ENCODE results near the gene KRTAP29-1. TPM values are rescaled to one million over a fixed set of nuclear protein-coding genes. Genes with fewer than 3 reads are reported as not detected.
"Not testable (repeated sequence)": the region's sequence is repeated elsewhere in the genome, so short reads cannot be mapped to it uniquely, and the experiment has no call there.

Gene KRTAP29-1
- not detected for total RNA-seq

GRCh38 chr17:41301916-41302901 lies at the start of gene KRTAP29-1:
TSS of gene KRTAP29-1 (minus strand) at chr17:41302851. CDS start at chr17:41302851, 0 bp downstream.
- H3K4me3 Mint-ChIP-seq, result no peak within 1 kb of the TSS
- H3K27me3 Mint-ChIP-seq, result no peaks in the 10 kb centered on the region
- H3K27ac Mint-ChIP-seq, result no peak within 1 kb of the TSS
- no peaks in the 10 kb centered on the region for H3K36me3 Mint-ChIP-seq (ENCODE audit: low read depth)
- ATAC-seq (replicated peaks), result no peak
- H3K9me3 Mint-ChIP-seq, result no peaks in the 10 kb centered on the region
- H3K4me1 Mint-ChIP-seq, result peaks cover 8% of the 10 kb centered on the region

DNA sequence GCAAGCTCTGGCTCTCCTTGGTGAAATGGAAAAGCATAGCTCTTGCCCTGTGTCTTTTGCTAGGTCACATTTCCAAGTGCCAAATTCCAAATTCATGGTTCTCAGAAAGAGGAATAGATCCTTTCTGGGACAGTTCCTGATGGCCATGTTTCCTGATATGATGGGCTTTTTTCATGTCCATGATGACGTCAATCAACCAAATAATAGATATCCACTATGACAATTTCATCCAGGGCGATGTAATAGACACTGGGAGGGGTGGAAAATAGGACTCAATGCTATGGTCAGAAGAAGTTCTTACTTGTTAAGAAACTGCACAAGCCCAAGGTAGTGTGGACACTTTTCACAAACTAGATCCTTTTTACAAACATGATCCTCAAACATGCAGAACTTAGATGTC lies 48.5 kb upstream of the KRTAP29-1 start:
- Mint-ChIP-seq H3K4me1 (peaks cover 8% of the 10 kb centered on the region), H3K27me3 (no peaks in the 10 kb centered on the region), H3K9me3 (no peaks in the 10 kb centered on the region), H3K27ac (no peak overlapping the region), H3K4me3 (no peak overlapping the region), H3K36me3 (ENCODE audit: low read depth) (no peaks in the 10 kb centered on the region)
- ATAC-seq (replicated peaks), result no peak

DNA sequence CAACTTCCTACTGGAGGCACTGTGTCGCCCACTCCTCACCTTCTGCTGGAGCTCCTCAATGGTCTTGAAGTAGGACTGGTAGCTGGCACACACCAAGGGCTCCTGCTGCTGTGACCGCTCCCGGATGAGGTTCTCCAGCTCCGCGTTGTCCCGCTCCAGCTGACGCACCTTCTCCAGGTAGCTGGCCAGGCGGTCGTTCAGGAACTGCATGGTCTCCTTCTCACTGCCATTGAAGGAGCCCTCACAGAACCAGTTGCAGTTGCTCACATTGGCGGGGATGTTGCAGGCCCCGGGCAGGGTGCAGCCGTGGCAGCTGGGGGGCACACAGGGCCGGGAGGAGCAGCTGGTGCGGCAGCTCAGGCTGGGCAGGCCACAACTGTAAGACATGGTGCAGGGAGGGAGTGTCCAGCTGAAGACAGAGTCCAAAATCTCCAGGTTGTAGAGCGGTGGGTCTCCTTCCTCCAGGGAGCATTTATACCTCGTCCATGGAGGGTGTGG lies 47.8 kb upstream of the KRTAP29-1 start, which contains the start of gene KRT33A:
Gene KRT33A, minus strand, starts transcription at position 448 of the 498 bp plus-strand sequence. Its CDS starts 61 bp downstream, at position 387.
- ATAC-seq (replicated peaks); H3K9me3 Mint-ChIP-seq; H3K27me3 Mint-ChIP-seq; H3K36me3 Mint-ChIP-seq (ENCODE audit: low read depth); H3K4me3 Mint-ChIP-seq; H3K27ac Mint-ChIP-seq; H3K4me1 Mint-ChIP-seq: not testable (repeated sequence)

GRCh38 chr17:41347869-41348760 lies 45.5 kb upstream of the KRTAP29-1 start:
- Mint-ChIP-seq H3K9me3 (no peaks in the 10 kb centered on the region), H3K4me1 (peaks cover 8% of the 10 kb centered on the region), H3K27ac (no peak overlapping the region), H3K27me3 (no peaks in the 10 kb centered on the region), H3K4me3 (no peak overlapping the region), H3K36me3 (ENCODE audit: low read depth) (no peaks in the 10 kb centered on the region)
- ATAC-seq (replicated peaks), result no peak

- not testable (repeated sequence) for H3K4me3 Mint-ChIP-seq; H3K27me3 Mint-ChIP-seq; H3K36me3 Mint-ChIP-seq (ENCODE audit: low read depth); ATAC-seq (replicated peaks); H3K4me1 Mint-ChIP-seq; H3K9me3 Mint-ChIP-seq; H3K27ac Mint-ChIP-seq
Measured at GRCh38 chr17:41346421-41346820, 43.8 kb upstream of the KRTAP29-1 start.

DNA sequence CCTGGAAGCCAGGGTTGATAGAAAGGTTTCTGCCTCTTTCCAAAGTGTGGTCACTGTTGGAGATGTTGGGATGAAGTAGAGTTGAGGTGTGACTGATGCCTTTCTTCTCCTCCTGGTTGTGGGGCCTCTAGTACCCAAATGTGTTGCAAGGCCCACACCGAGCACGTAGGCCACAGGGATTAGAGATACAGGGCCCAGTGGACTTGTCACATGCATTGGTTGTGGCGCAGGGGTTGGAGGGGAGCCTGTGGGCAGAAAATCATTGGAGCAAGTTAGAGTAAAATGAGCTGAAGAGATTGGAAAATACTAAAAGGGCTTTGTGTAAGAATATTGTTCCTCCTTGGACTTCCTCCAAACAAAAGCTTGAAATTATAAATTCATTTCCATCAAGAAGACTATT lies 43.3 kb upstream of the KRTAP29-1 start:
- Mint-ChIP-seq H3K9me3 (no peaks in the 10 kb centered on the region), H3K4me3 (no peak overlapping the region), H3K27ac (no peak overlapping the region), H3K27me3 (no peaks in the 10 kb centered on the region), H3K36me3 (ENCODE audit: low read depth) (no peaks in the 10 kb centered on the region), H3K4me1 (peaks cover 10% of the 10 kb centered on the region)
- ATAC-seq (replicated peaks), result no peak

DNA sequence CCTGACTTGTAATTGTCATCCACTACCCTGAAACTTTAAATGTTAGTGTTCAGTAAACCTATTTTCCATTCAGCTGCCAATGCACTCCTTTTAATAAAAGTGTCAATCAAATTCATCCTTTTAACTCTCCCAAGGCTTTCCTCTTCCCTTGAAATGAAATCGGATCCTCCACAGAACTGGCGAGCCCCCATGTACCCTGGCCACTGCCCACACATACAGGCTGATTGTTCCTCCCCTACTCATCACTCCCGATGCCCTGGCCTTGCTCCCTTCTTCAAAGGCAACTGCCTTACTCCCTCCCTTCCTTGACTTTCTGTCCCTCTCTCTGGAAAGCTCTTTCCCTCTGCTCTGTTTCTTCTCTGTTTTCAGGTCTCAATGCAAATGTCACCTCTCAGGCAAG lies 40.4 kb upstream of the KRTAP29-1 start:
- Mint-ChIP-seq H3K4me1 (peaks cover 34% of the 10 kb centered on the region), H3K27ac (no peak overlapping the region), H3K9me3 (no peaks in the 10 kb centered on the region), H3K36me3 (ENCODE audit: low read depth) (no peaks in the 10 kb centered on the region), H3K27me3 (no peaks in the 10 kb centered on the region), H3K4me3 (no peak overlapping the region)
- no peak for ATAC-seq (replicated peaks)

- no peaks in the 10 kb centered on the region for H3K9me3 Mint-ChIP-seq
Measured at GRCh38 chr17:41340934-41341861, 38.5 kb upstream of the KRTAP29-1 start.

DNA sequence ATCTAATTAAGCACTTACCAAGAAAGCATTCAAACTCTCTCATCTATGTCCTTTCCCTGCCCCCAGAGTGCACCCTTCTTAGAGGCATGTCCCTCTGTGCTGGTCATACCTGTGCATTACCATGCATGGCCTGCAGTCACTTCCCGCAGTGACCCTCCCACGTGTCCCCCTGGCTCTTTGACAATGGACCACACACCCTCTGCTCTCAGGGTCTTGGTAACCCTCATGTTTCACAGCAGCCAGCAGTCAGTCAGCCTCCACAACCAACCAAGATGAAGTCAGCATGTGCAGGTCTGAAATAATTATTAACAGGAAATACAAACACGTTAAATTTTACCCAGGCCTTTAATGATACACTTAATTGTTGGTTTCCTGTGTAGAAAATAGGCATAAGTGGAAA lies 37.8 kb upstream of the KRTAP29-1 start:
- Mint-ChIP-seq H3K36me3 (ENCODE audit: low read depth) (no peaks in the 10 kb centered on the region), H3K4me1 (peaks cover 39% of the 10 kb centered on the region), H3K4me3 (peak overlapping the region; percentile 46), H3K27ac (peak overlapping the region; percentile 34), H3K27me3 (no peaks in the 10 kb centered on the region), H3K9me3 (no peaks in the 10 kb centered on the region)
- no peak for ATAC-seq (replicated peaks)

More at GRCh38 chr17:41340934-41341861, 38.5 kb upstream of the KRTAP29-1 start:
- no peaks in the 10 kb centered on the region for H3K36me3 Mint-ChIP-seq (ENCODE audit: low read depth)
- no peaks in the 10 kb centered on the region for H3K27me3 Mint-ChIP-seq
- H3K4me1 Mint-ChIP-seq, result peaks cover 34% of the 10 kb centered on the region
- ATAC-seq (replicated peaks), result peak; percentile 78
- H3K4me3 Mint-ChIP-seq, result peak overlapping the region; percentile 46
- H3K27ac Mint-ChIP-seq, result peak overlapping the region; percentile 34

GRCh38 chr17:41339571-41340172 lies 37.0 kb upstream of the KRTAP29-1 start:
- Mint-ChIP-seq H3K27ac (peak overlapping the region; percentile 34), H3K27me3 (no peaks in the 10 kb centered on the region), H3K36me3 (ENCODE audit: low read depth) (no peaks in the 10 kb centered on the region), H3K4me1 (peaks cover 45% of the 10 kb centered on the region), H3K4me3 (peak overlapping the region; percentile 46), H3K9me3 (no peaks in the 10 kb centered on the region)
- ATAC-seq (replicated peaks), result no peak

GRCh38 chr17:41338961-41339485 lies 36.4 kb upstream of the KRTAP29-1 start:
- peaks cover 48% of the 10 kb centered on the region for H3K4me1 Mint-ChIP-seq
- peak overlapping the region; percentile 34 for H3K27ac Mint-ChIP-seq
- H3K27me3 Mint-ChIP-seq, result no peaks in the 10 kb centered on the region
- no peaks in the 10 kb centered on the region for H3K9me3 Mint-ChIP-seq
- H3K4me3 Mint-ChIP-seq, result peak overlapping the region; percentile 46
- ATAC-seq (replicated peaks), result peak; percentile 70
- no peaks in the 10 kb centered on the region for H3K36me3 Mint-ChIP-seq (ENCODE audit: low read depth)

- H3K9me3 Mint-ChIP-seq, result no peaks in the 10 kb centered on the region
- no peaks in the 10 kb centered on the region for H3K36me3 Mint-ChIP-seq (ENCODE audit: low read depth)
- H3K4me1 Mint-ChIP-seq, result peaks cover 47% of the 10 kb centered on the region
- peak overlapping the region; percentile 3 for H3K4me3 Mint-ChIP-seq
- ATAC-seq (replicated peaks), result no peak
- H3K27ac Mint-ChIP-seq, result peak overlapping the region; percentile 73
- H3K27me3 Mint-ChIP-seq, result no peaks in the 10 kb centered on the region
Measured at GRCh38 chr17:41335747-41336146, 33.1 kb upstream of the KRTAP29-1 start.

Data from activated T-helper 17 cell treated with anti-CD3 and anti-CD28 coated beads, Interleukin-2, amount 50 U/mL, for 72 hours (primary cell).